Esophagus squamous epithelium (tissue), 5 donors: Measurements from ENCODE around the gene TPRG1. TPM values are rescaled to one million over a fixed set of nuclear protein-coding genes. Genes with fewer than 3 reads are reported as not detected.
A peak's percentile ranks its signal among the peaks of the same experiment; 100 is the strongest.

Experiments
- DNase-seq: peaks from one replicate; lab custom pipeline; 2025; lab: John Stamatoyannopoulos, UW
- H3K27ac ChIP-seq, 4 donors: fragments of 200-600 bp; sonication (generic); one replicate each; pipeline ENCODE4 v1.5.1; 2016 to 2019; ENCODE audit warnings: mild to moderate bottlenecking in 1 of 4
- H3K27me3 ChIP-seq, 4 donors: fragments of 200-600 bp; sonication (generic); 1 replicate in 3 of 4; 2 replicates in 1 of 4; pipeline versions ENCODE4 v1.5.1 to v1.6.0; 2017 to 2021; ENCODE audit warnings: antibody characterized with exemption in 1 of 4
- H3K36me3 ChIP-seq, 3 donors: fragments of 200-600 bp; sonication (generic); one replicate each; pipeline ENCODE4 v1.5.1; 2016 to 2019
- H3K4me1 ChIP-seq, 3 donors: fragments of 200-600 bp; sonication (generic); one replicate each; pipeline ENCODE4 v1.5.1; 2017 to 2019
- H3K4me3 ChIP-seq, 4 donors: fragments of 200-600 bp; sonication (generic); 1 replicate in 3 of 4; 2 replicates in 1 of 4; pipeline ENCODE4 v1.5.1; 2016 to 2019; ENCODE audit warnings: mild to moderate bottlenecking in 2 of 4, moderate library complexity in 1 of 4
- H3K9me3 ChIP-seq, 3 donors: fragments of 200-600 bp; sonication (generic); one replicate each; pipeline ENCODE4 v1.5.1; 2016 to 2019
- CTCF ChIP-seq, 6 experiments: fragments of 450-650 bp in 4 of 6; fragments of 200-600 bp in 2 of 6; sonication (generic) in 2 of 6; IDR thresholded peaks; one replicate each; pipeline ENCODE4 v1.5.1; 2016 to 2019; ENCODE audit warnings: antibody characterized with exemption in 6 of 6, mild to moderate bottlenecking in 4 of 6, moderate library complexity in 4 of 6
- POLR2A ChIP-seq, 4 donors: fragments of 450-650 bp; IDR thresholded peaks; one replicate each; pipeline ENCODE4 v1.6.1; 2017; ENCODE audit warnings: antibody characterized with exemption in 4 of 4, mild to moderate bottlenecking in 4 of 4, moderate library complexity in 3 of 4
- WGBS, 2 donors: methylation state at CpG; one replicate each; pipeline ENCODE4 v1.1.5; 2018; 5-methylcytosine and 5-hydroxymethylcytosine counted together
- intact Hi-C: fragments of 100-400 bp; cut with DNase I; formaldehyde crosslinking; loops from one replicate; pipeline ENCODE4 v1.15.0; 2022
- total RNA-seq, 4 donors: library from RNA; depleted of rRNA; stranded (reverse); fragments of >200 nt; gene quantifications; one replicate each; pipeline ENCODE4 v1.1.0, GENCODE V29; 2016
- donor health status: DM: yes; HTN: yes; CAD: no.

TPRG1 gene
- total RNA-seq, 4 donors from 2014 or later, result 15.1 to 23.3 (median 22.1) TPM

DNA sequence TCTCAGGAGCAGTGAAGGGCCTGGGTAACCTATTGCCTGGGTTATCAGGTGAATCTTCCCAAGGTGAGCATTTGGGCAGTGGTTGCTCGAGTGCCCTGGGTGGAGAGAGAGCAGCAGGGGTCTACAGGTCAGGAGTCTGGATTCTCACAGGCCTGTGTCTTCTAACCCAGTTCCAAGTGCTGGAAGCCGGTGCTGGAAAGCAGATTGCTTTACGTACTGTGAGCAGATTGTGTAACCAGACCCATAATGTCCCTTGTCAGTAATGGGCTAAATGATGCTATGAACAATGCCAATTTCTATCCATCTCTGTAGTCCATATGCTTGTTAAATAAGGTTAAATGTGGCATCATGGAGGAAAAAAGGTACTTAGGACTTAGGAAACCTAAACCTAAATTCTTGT is 106.5 kb downstream of the TPRG1 start:
- intact Hi-C loops, result no loop called here
- Histone ChIP-seq H3K27me3 (no peaks in the 10 kb centered on the region), H3K27ac (no peak overlapping the region), H3K9me3 (no peaks in the 10 kb centered on the region), H3K4me3 (no peak overlapping the region), H3K36me3 (no peaks in the 10 kb centered on the region), H3K4me1 (peaks cover 0 to 30% (median 3%) of the 10 kb centered on the region in 3 donors)
- 80 to 96% methylated on average over 1 to 3 of the region's 3 CpGs for WGBS, 2 donors
- no peak for DNase-seq
- no peak for TF ChIP-seq POLR2A (IDR thresholded peaks at IDR 0.05)
- no peak for TF ChIP-seq CTCF (IDR thresholded peaks at IDR 0.05)

GRCh38 chr3:189282189-189282588 is 110.4 kb downstream of the TPRG1 start:
- DNase-seq, result no peak
- H3K4me3 ChIP-seq, result no peak overlapping the region
- H3K27me3 ChIP-seq, result no peaks in the 10 kb centered on the region
- WGBS, 2 donors, result 32 to 52% methylated on average over 3 of the region's 3 CpGs
- H3K27ac ChIP-seq, result peak overlapping the region in 2 of 4 donors; percentile 38 to 41
- no peaks in the 10 kb centered on the region for H3K9me3 ChIP-seq
- H3K4me1 ChIP-seq, result peaks cover 0 to 11% (median under 1%) of the 10 kb centered on the region in 3 donors
- H3K36me3 ChIP-seq, result no peaks in the 10 kb centered on the region
- TF ChIP-seq CTCF (IDR thresholded peaks at IDR 0.05) (no peak), POLR2A (IDR thresholded peaks at IDR 0.05) (no peak)
- intact Hi-C loops, result no loop called here

GRCh38 chr3:189282741-189283140 is 111.0 kb downstream of the TPRG1 start:
- Histone ChIP-seq H3K4me3 (no peak overlapping the region), H3K27me3 (no peaks in the 10 kb centered on the region), H3K27ac (peak overlapping the region in 2 of 4 donors; percentile 38 to 41), H3K9me3 (no peaks in the 10 kb centered on the region), H3K4me1 (peaks cover 0 to 6% (median 0%) of the 10 kb centered on the region in 3 donors), H3K36me3 (no peaks in the 10 kb centered on the region)
- 29 to 43% methylated on average over 3 of the region's 3 CpGs for WGBS, 2 donors
- intact Hi-C loops, result no loop called here
- no peak for TF ChIP-seq CTCF (IDR thresholded peaks at IDR 0.05)
- no peak for TF ChIP-seq POLR2A (IDR thresholded peaks at IDR 0.05)
- no peak for DNase-seq

- Histone ChIP-seq H3K4me1 (peaks cover 0 to 4% (median 0%) of the 10 kb centered on the region in 3 donors), H3K4me3 (no peak overlapping the region), H3K36me3 (no peaks in the 10 kb centered on the region), H3K9me3 (no peaks in the 10 kb centered on the region), H3K27me3 (no peaks in the 10 kb centered on the region), H3K27ac (no peak overlapping the region)
- TF ChIP-seq POLR2A (IDR thresholded peaks at IDR 0.05) (no peak), CTCF (IDR thresholded peaks at IDR 0.05) (no peak)
- no peak for DNase-seq
- intact Hi-C loops, result no loop called here
Observed at GRCh38 chr3:189286188-189286587, 114.4 kb downstream of the TPRG1 start.

DNA sequence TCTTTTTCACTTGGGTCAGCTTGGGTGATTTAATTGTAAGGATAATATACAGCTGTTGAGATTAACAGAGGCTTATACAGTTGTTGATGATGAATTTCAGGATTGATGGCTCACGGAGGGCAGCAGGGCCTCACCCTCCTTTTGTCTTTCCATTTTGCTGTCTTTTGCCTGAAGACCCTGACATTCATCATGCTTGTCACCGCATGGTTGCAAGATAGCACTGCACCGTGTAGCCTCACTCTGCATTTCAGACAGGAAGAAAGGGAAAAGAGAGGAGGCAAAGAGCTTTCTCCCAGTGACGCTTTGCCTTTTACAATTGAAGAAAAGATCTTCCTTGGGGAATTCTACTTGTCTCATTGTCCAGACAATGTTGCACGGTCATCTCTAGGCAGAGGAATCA is 115.1 kb downstream of the TPRG1 start:
- H3K9me3 ChIP-seq, result no peaks in the 10 kb centered on the region
- no peak overlapping the region for H3K4me3 ChIP-seq
- no peak for TF ChIP-seq CTCF (IDR thresholded peaks at IDR 0.05)
- TF ChIP-seq POLR2A (IDR thresholded peaks at IDR 0.05), result no peak
- H3K36me3 ChIP-seq, result no peaks in the 10 kb centered on the region
- H3K27me3 ChIP-seq, result no peaks in the 10 kb centered on the region
- peaks cover 0 to under 1% (median 0%) of the 10 kb centered on the region in 3 donors for H3K4me1 ChIP-seq
- H3K27ac ChIP-seq, result no peak overlapping the region
- DNase-seq, result no peak
- intact Hi-C loops, result no loop called here
- 76 to 95% methylated on average over 5 of the region's 5 CpGs for WGBS, 2 donors
